Transverse colon (tissue), 4 donors: ENCODE data around the gene C9orf78. TPM values are rescaled to one million over a fixed set of nuclear protein-coding genes. Genes with fewer than 3 reads are reported as not detected.

Experiments
- DNase-seq: peaks from one replicate; pipeline ENCODE4 v3.0.0-alpha.2; 2019
- H3K27ac ChIP-seq, 4 donors: fragments of 200-600 bp; sonication (generic); 2 replicates each; pipeline ENCODE4 v1.5.1; 2016 to 2018; ENCODE audit warnings: inconsistent platforms in 4 of 4
- H3K27me3 ChIP-seq: fragments of 200-600 bp; sonication (generic); 2 replicates; pipeline ENCODE4 v1.5.1; 2017; ENCODE audit warnings: inconsistent platforms
- H3K36me3 ChIP-seq, 4 donors: fragments of 200-600 bp; sonication (generic); 2 replicates each; pipeline ENCODE4 v1.5.1; 2017 to 2019; ENCODE audit warnings: inconsistent platforms in 4 of 4
- H3K4me1 ChIP-seq, 4 donors: fragments of 200-600 bp; sonication (generic); 2 replicates each; pipeline ENCODE4 v1.5.1; 2017 to 2020; ENCODE audit warnings: inconsistent platforms in 4 of 4
- H3K4me3 ChIP-seq, 4 donors: fragments of 200-600 bp; sonication (generic); 1 replicate in 1 of 4; 2 replicates in 3 of 4; pipeline versions ENCODE4 v1.5.1 to v1.6.1; 2017 to 2019; ENCODE audit warnings: inconsistent platforms in 4 of 4
- H3K9me3 ChIP-seq, 2 donors: fragments of 200-600 bp; sonication (generic); 2 replicates each; pipeline ENCODE4 v1.5.1; 2017 to 2019; ENCODE audit warnings: inconsistent platforms in 2 of 2
- CTCF ChIP-seq, 5 experiments: fragments of 200-600 bp in 3 of 5; fragments of 450-650 bp in 2 of 5; sonication (generic) in 3 of 5; IDR thresholded peaks; 1 replicate in 2 of 5; 2 replicates in 3 of 5; pipeline ENCODE4 v1.5.1; 2016 to 2017; ENCODE audit warnings: antibody characterized with exemption in 5 of 5, inconsistent platforms in 3 of 5, mild to moderate bottlenecking in 2 of 5, moderate library complexity in 1 of 5
- EP300 ChIP-seq: sonication (generic); formaldehyde crosslinking; IDR thresholded peaks from one replicate; pipeline ENCODE4 v1.6.1; 2017; ENCODE audit warnings: antibody characterized with exemption, low read depth
- POLR2A ChIP-seq: fragments of 450-650 bp; IDR thresholded peaks from one replicate; pipeline ENCODE4 v1.6.1; 2016; ENCODE audit warnings: antibody characterized with exemption, mild to moderate bottlenecking, moderate library complexity
- POLR2AphosphoS5 ChIP-seq, 3 donors: sonication (generic); formaldehyde crosslinking; IDR thresholded peaks; one replicate each; pipeline ENCODE4 v1.6.1; 2016; ENCODE audit warnings: antibody characterized with exemption in 3 of 3
- WGBS, 2 donors: methylation state at CpG; one replicate each; pipeline ENCODE4 v1.1.5; 2018; ENCODE audit warnings: low coverage in 1 of 2; 5-methylcytosine and 5-hydroxymethylcytosine counted together
- in situ Hi-C, 4 donors: fragments of 200-750 bp; cut with MboI; loops; one replicate each; pipeline versions ENCODE4 v1.15.0 to v1.15.1; 2017; ENCODE audit warnings: low sequenced_read_pairs in 3 of 4, low pct_ligation_motif_present in 1 of 4, low pct_unique_long_range_greater_than_20kb in 1 of 4
- intact Hi-C: fragments of 100-400 bp; cut with DNase I; formaldehyde crosslinking; loops from one replicate; pipeline ENCODE4 v1.15.1; 2023; ENCODE audit warnings: low total_unique reads
- total RNA-seq, 4 donors: library from RNA; depleted of rRNA; stranded (reverse); fragments of >200 nt; gene quantifications; one replicate each; pipeline ENCODE4 v1.1.0, GENCODE V29; 2016

The C9orf78 gene
- total RNA-seq, 4 donors from 2014 or later = 43.6 to 263 (median 47.7) TPM

- Histone ChIP-seq H3K9me3 (no peaks in the 10 kb centered on the region), H3K36me3 (peaks cover 0 to 30% (median 15%) of the 10 kb centered on the region in 4 donors), H3K4me1 (peaks cover 0 to 13% (median 10%) of the 10 kb centered on the region in 4 donors), H3K27me3 (no peaks in the 10 kb centered on the region), H3K4me3 (no peak overlapping the region), H3K27ac (no peak overlapping the region)
- intact Hi-C loops (no loop called here), in situ Hi-C loops (no loop called here)
- DNase-seq = no peak
- TF ChIP-seq POLR2AphosphoS5 (IDR thresholded peaks at IDR 0.05) = no peak
- no peak for TF ChIP-seq CTCF (IDR thresholded peaks at IDR 0.05)
- no peak for TF ChIP-seq EP300
- TF ChIP-seq POLR2A = no peak
- 84 to 88% methylated on average over 4 to 13 of the region's 14 CpGs for WGBS, 2 donors
Measured at GRCh38 chr9:129816501-129817435, 18.3 kb downstream of the C9orf78 start.

GRCh38 chr9:129815278-129815677, 19.8 kb downstream of the C9orf78 start:
- Histone ChIP-seq H3K36me3 (peaks cover 0 to 15% (median 10%) of the 10 kb centered on the region in 4 donors), H3K4me3 (no peak overlapping the region), H3K4me1 (peaks cover 0 to 23% (median 17%) of the 10 kb centered on the region in 4 donors), H3K27me3 (no peaks in the 10 kb centered on the region), H3K9me3 (no peaks in the 10 kb centered on the region), H3K27ac (no peak overlapping the region)
- WGBS, 2 donors = 93% methylated on average over 11 of the region's 11 CpGs; no CpG with 5 or more reads in 1 of the 2 donors
- no peak for DNase-seq
- intact Hi-C loops = no loop called here
- no peak for TF ChIP-seq EP300
- TF ChIP-seq CTCF (IDR thresholded peaks at IDR 0.05) = no peak
- TF ChIP-seq POLR2AphosphoS5 (IDR thresholded peaks at IDR 0.05) = no peak
- no peak for TF ChIP-seq POLR2A
- in situ Hi-C loops = no loop called here

GRCh38 chr9:129814432-129815223, 20.4 kb downstream of the C9orf78 start:
- Histone ChIP-seq H3K4me3 (no peak overlapping the region), H3K9me3 (no peaks in the 10 kb centered on the region), H3K27me3 (no peaks in the 10 kb centered on the region), H3K36me3 (peaks cover 0 to 15% (median 10%) of the 10 kb centered on the region in 4 donors), H3K27ac (no peak overlapping the region), H3K4me1 (peaks cover 0 to 29% (median 20%) of the 10 kb centered on the region in 4 donors)
- in situ Hi-C loops = no loop called here
- intact Hi-C loops = no loop called here
- 73 to 86% methylated on average over 3 to 17 of the region's 17 CpGs for WGBS, 2 donors
- TF ChIP-seq POLR2A = no peak
- no peak for TF ChIP-seq EP300
- TF ChIP-seq CTCF (IDR thresholded peaks at IDR 0.05) = no peak
- no peak for TF ChIP-seq POLR2AphosphoS5 (IDR thresholded peaks at IDR 0.05)
- DNase-seq = no peak

DNA sequence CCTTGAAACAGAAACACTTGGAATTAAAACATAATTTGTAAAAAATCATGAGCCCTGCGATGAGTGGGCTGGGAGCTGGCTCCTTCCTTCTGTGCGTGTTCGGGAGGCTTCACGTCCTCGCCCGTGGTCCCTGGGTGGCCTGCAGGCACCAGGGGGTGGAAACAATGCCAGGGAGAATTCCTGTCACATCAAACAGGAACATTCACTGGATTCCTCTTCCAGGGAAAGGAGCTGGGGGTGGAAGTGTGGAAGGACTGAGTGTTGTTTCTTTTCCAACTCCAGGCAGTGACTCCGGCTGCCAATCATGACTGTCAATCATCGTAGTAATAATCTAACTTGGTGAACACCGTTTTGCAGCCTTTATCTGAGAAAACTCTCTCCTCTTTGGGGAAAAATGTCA, 21.4 kb downstream of the C9orf78 start:
- no peak overlapping the region for H3K27ac ChIP-seq
- H3K4me1 ChIP-seq = peaks cover 0 to 30% (median 20%) of the 10 kb centered on the region in 4 donors
- no peak for DNase-seq
- WGBS, 2 donors = 88 to 90% methylated on average over 2 to 9 of the region's 9 CpGs
- H3K36me3 ChIP-seq = peaks cover 0 to 17% (median 11%) of the 10 kb centered on the region in 4 donors
- intact Hi-C loops = no loop called here
- H3K9me3 ChIP-seq = no peaks in the 10 kb centered on the region
- in situ Hi-C loops = no loop called here
- no peaks in the 10 kb centered on the region for H3K27me3 ChIP-seq
- H3K4me3 ChIP-seq = no peak overlapping the region
- TF ChIP-seq CTCF (IDR thresholded peaks at IDR 0.05) (no peak), POLR2A (no peak), EP300 (no peak), POLR2AphosphoS5 (IDR thresholded peaks at IDR 0.05) (no peak)
